HG03432 (cell line): ENCODE data around the gene NELFE.
"Not testable (repeated sequence)": the region's sequence is repeated elsewhere in the genome, so short reads cannot be mapped to it uniquely, and the experiment has no call there.

Source experiments
- ATAC-seq: cut with Tn5 transposase; IDR thresholded peaks from one replicate; pipeline ENCODE4 v1.9.1; 2021; ENCODE audit warnings: mild to moderate bottlenecking, moderate library complexity; ENCODE audit not compliant: unreplicated experiment

Gene NELFE

GRCh38 chr6:31952140-31952805, 6.5 kb downstream of the NELFE start:
- no peak for ATAC-seq

- ATAC-seq, result no peak
Observed at GRCh38 chr6:31949926-31950548, 8.7 kb downstream of the NELFE start.

- no peak for ATAC-seq
Observed at GRCh38 chr6:31948753-31949413, 9.9 kb downstream of the NELFE start.

- ATAC-seq, result no peak
Observed at GRCh38 chr6:31948306-31948705, 10.5 kb downstream of the NELFE start.

- ATAC-seq, result no peak
Observed at GRCh38 chr6:31947864-31948263, 10.9 kb downstream of the NELFE start.

GRCh38 chr6:31947070-31947675, 11.6 kb downstream of the NELFE start:
- ATAC-seq, result no peak

GRCh38 chr6:31946370-31946885, 12.3 kb downstream of the NELFE start:
- ATAC-seq, result no peak

- ATAC-seq, result no peak
Observed at GRCh38 chr6:31945507-31946369, 13.0 kb downstream of the NELFE start, which contains the start of gene CFB. CFB (plus strand) TSS chr6:31946095; CDS start chr6:31946222, 127 bp downstream.

- no peak for ATAC-seq
Observed at GRCh38 chr6:31945154-31945506, 13.6 kb downstream of the NELFE start.

- ATAC-seq, result no peak
Observed at GRCh38 chr6:31943742-31944141, 15.0 kb downstream of the NELFE start.

GRCh38 chr6:31940256-31940664, 18.5 kb downstream of the NELFE start:
- no peak for ATAC-seq

GRCh38 chr6:31935823-31936222, 22.9 kb downstream of the NELFE start:
- ATAC-seq, result no peak

- no peak for ATAC-seq
Observed at GRCh38 chr6:31935021-31935420, 23.8 kb downstream of the NELFE start.

GRCh38 chr6:31933537-31933936, 25.2 kb downstream of the NELFE start:
- no peak for ATAC-seq

GRCh38 chr6:31932137-31932536, 26.6 kb downstream of the NELFE start:
- ATAC-seq, result not testable (repeated sequence)

- ATAC-seq, result no peak
Observed at GRCh38 chr6:31930962-31931361, 27.8 kb downstream of the NELFE start.

GRCh38 chr6:31928672-31928939, 30.2 kb downstream of the NELFE start:
- ATAC-seq, result no peak

GRCh38 chr6:31927863-31928671, 30.7 kb downstream of the NELFE start:
- no peak for ATAC-seq

- ATAC-seq, result no peak
Observed at GRCh38 chr6:31927242-31927862, 31.4 kb downstream of the NELFE start, which contains the start of gene C2. C2 (plus strand) TSS chr6:31927717; CDS start chr6:31927753, 36 bp downstream.
